Subcutaneous adipose tissue (tissue), 4 donors: Measurements from ENCODE around the gene CCDC28B. TPM values are rescaled to one million over a fixed set of nuclear protein-coding genes. Genes with fewer than 3 reads are reported as not detected.

ENCODE experiments used
- CTCF ChIP-seq: fragments of 450-650 bp; IDR thresholded peaks from one replicate; pipeline ENCODE4 v1.5.1; 2016; ENCODE audit warnings: low read depth, mild to moderate bottlenecking, control low read depth, antibody characterized with exemption, moderate library complexity
- total RNA-seq, 4 donors: library from RNA; depleted of rRNA; stranded (reverse); fragments of >200 nt; gene quantifications; one replicate each; pipeline ENCODE4 v1.1.0, GENCODE V29; 2016

Gene CCDC28B
- total RNA-seq, 4 donors from 2014 or later, result 0.75 to 2.7 (median 2.2) TPM; not detected in 1

DNA sequence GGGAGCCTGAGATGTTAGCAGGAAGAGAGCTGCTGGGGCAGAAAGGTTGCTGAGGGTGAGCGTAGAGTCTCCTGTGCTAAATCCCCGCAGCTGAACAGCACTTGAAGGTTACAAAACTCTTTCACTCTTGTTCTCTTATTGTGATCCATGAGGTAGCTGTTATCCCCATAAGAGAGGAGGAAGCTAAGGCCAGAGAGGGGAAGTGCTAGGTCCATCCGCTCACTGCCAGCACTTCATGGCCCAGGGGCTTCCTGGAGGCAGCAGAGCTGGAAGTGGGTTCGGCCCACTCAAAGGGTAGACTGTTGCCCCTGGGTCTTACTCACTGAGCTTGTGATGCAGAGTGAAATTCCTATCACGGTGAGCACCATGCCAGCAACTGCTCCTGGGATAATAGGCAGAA lies 16.2 kb downstream of the CCDC28B start:
- no peak for TF ChIP-seq CTCF

GRCh38 chr1:32219022-32219421 lies 18.6 kb downstream of the CCDC28B start:
- TF ChIP-seq CTCF, result no peak

DNA sequence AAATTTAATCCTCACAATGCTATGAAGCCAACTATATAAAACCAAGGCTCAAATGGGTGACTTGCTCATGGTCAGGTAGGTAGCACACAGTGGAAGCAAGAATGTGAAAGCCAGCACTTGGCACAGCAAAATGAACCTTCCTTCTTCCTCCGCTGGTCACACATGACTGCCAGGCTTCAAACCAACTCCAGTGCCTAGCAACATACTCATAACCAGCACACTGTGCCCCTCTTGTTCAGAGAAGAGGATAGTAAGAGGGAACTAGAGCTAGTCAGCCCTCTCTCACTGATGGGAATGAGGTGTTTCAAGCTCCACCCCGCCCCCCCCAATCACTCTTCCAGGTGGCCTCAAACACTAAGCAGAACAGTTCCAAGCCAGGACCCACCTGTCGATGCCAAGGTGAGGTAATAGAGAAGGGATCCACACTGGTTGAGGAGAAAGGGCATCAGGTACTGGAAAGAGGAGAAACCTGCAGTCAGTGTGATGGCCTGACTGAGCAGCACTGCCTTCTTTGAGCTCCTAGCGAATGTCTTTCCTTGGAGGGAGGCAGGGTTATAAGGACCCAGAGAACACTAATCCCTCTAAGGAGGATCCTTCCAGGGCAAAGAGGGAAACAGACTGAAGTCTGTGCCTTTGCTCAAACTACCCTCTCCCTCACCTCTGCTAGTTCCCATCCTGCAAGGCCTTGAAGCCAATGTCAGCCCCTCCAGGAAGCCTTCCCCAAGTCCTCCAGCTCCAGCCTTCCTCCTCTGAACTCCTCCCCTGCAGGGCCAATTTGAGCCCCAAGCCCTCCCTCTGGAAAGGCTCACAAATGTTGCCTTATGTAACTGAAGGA lies 20.6 kb downstream of the CCDC28B start:
- no peak for TF ChIP-seq CTCF

DNA sequence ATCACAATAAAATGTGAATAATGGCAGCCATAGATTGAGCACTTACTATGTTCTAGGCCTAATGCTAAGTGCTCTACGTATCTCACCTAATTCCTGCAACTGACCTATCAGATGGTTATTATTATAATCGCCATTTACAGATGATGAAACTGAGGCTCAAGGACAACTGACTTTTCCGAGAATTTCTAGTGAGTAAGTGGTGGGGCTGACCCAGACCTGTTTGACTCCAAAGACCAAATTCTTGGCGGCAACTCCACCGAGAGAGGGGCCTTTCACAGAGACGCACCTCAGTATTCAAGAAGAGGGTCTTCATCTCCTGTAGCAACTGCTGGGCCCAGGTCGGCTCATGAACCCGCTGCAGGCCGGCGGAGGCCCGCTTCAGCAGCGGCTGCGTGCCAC lies 21.2 kb downstream of the CCDC28B start:
- TF ChIP-seq CTCF, result no peak

DNA sequence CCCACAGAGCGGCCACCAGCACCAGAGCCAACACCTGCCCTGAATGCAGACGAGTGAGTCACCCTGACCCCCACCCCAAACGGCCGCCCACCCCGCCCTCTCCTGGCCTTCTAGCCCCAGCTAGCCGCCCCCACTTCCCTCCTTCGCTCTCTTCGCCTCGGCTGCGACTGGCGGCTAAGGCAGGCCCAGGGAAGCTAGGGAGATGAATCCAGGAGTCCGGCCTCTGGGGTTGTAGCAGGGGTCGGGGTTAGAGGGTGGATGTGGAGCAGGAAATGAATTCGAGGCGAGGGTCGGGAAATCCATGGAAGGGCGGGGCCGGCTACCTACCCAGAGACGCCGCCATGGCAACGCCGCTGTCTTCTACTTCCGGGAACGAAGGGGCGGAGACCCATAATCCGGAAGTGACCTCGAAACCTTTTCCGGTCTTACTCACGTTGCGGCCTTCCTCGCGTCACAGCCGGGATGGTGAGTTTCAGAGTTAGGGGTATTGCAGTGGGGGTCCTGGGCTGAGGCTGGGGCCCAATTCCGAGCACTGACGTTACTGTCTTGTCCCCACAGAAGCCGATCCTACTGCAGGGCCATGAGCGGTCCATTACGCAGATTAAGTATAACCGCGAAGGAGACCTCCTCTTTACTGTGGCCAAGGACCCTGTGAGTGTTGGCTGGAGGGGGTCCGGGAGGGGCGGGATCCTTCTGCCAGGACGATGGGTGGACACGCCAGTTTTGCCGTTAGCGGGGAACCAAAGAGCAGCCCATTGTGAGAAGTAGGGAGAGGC lies 21.8 kb downstream of the CCDC28B start, which contains the start of the genes EIF3I and TMEM234:
Gene EIF3I (plus strand): TSS at position 428 of the 776 bp plus-strand sequence. CDS start 35 bp downstream, at position 463.
Gene TMEM234 (minus strand): TSS at position 374 of the 776 bp plus-strand sequence. CDS start 31 bp downstream, at position 343.
- TF ChIP-seq CTCF, result no peak

DNA sequence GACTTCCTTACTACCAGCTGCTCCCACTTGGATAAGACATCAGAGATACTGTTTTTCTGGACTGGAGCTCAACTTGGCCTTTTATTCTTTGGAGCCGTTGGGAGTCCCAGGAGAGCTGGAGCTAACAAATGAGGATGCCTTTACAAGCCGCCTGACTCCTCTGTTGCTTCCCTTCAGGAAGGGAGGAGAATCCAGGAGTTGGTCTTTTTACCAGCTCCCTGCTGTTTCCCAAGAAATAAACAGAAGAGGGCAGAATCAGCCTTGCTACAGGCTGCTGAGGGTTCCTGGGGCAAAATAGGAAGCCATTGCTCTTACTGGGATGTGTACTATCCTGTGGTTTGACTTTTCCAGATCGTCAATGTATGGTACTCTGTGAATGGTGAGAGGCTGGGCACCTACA lies 23.3 kb downstream of the CCDC28B start:
- TF ChIP-seq CTCF, result no peak

GRCh38 chr1:32224285-32224684 lies 23.9 kb downstream of the CCDC28B start:
- no peak for TF ChIP-seq CTCF
